GM23338 (cell line): ENCODE results near the gene DAAM2.

Experiments
- CTCF ChIP-seq, 2 experiments: fragments of 200-600 bp in 1 of 2; sonication (generic) in 1 of 2; conservative IDR thresholded peaks; 2 replicates each; pipeline versions ENCODE4 v1.5.1 to v1.6.1; 2016 to 2017; ENCODE audit warnings: antibody characterized with exemption in 2 of 2, low read depth in 2 of 2, mild to moderate bottlenecking in 2 of 2, moderate library complexity in 1 of 2
- EZH2 ChIP-seq: fragments of 200-600 bp; sonication (generic); IDR thresholded peaks from one replicate; pipeline ENCODE4 v1.8.0; 2017; ENCODE audit warnings: antibody characterized with exemption, mild to moderate bottlenecking, low read depth; ENCODE audit not compliant: unreplicated experiment
- EZH2phosphoT487 ChIP-seq: fragments of 200-600 bp; sonication (generic); IDR thresholded peaks from one replicate; pipeline ENCODE4 v1.8.1; 2018; ENCODE audit warnings: antibody characterized with exemption; ENCODE audit not compliant: unreplicated experiment
- POLR2AphosphoS5 ChIP-seq: IDR thresholded peaks from 2 replicates; pipeline ENCODE4 v1.6.1; 2016; ENCODE audit warnings: antibody characterized with exemption, low read depth

GRCh38 chr6:39896701-39897100 is 104.5 kb downstream of the DAAM2 start:
- TF ChIP-seq CTCF (conservative IDR thresholded peaks at IDR 0.05; ENCODE audit: low read depth in 2 of 2) (no peak), POLR2AphosphoS5 (no peak), EZH2phosphoT487 (no peak), EZH2 (no peak)
